SH-SY5Y (cell line): ENCODE data around the gene MYO1D.

Experiments
- GATA2 ChIP-seq: IDR thresholded peaks from 2 replicates; pipeline ENCODE4 v1.6.1; 2011; ENCODE audit warnings: mild to moderate bottlenecking, low read depth, low read length
- GATA3 ChIP-seq: IDR thresholded peaks from 2 replicates; pipeline ENCODE4 v1.6.1; 2011; ENCODE audit warnings: low read depth, mild to moderate bottlenecking, low read length, moderate library complexity

DNA sequence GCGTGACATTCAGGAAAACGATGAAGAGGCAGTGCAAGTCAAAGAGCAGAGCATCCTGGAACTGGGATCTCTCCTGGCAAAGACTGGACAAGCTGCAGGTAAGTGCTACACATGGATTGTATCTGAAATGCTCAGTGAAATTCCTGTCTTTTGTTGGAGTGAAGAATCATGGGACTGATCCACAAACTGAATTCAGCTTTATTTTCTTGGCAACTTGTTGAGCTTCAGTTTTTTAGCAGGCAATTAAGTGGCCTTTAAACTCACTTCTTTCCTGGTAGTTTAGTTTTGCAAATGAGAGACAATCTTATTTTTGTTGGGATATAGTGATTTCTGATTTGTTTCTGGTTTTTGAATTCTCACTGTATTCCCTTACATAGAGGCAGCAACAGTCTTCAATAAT, 430.0 kb downstream of the MYO1D start:
- TF ChIP-seq GATA3 (no peak), GATA2 (no peak)
